Panc1 (cell line): Measurements from ENCODE around the gene CASTOR1. TPM values are rescaled to one million over a fixed set of nuclear protein-coding genes. Genes with fewer than 3 reads are reported as not detected.

ENCODE experiments used
- ATAC-seq: fragments of 200-7000 bp; cut with Tn5 transposase; 2 replicates; pipeline ENCODE4 v1.9.1; 2020; ENCODE audit warnings: mild to moderate bottlenecking, moderate library complexity
- BruUV-seq: library from RNA; stranded (reverse); fragments of 400-500 nt; replicated peaks from 2 replicates; lab custom pipeline; 2021; lab: Mats Ljungman, UMichigan
- CTCF ChIA-PET: fragments of 300-600 bp; sonication (Branson Sonifier 250); formaldehyde crosslinking; loops from one replicate; lab custom pipeline; 2022; ENCODE audit warnings: antibody characterized with exemption; lab: Charles Lee
- POLR2A ChIA-PET: fragments of 300-600 bp; sonication (Branson Sonifier 250); formaldehyde crosslinking; loops from one replicate; lab custom pipeline; 2022; ENCODE audit warnings: antibody characterized with exemption; lab: Charles Lee
- DNase-seq: peaks from one replicate; pipeline ENCODE4 v3.0.0-alpha.2; 2010; ENCODE audit warnings: low read depth, low spot score
- H3K27ac ChIP-seq: 2 replicates; pipeline ENCODE4 v1.5.1; 2011; ENCODE audit warnings: mild to moderate bottlenecking, low read length, inconsistent platforms
- H3K27me3 ChIP-seq: fragments of 200-500 bp; sonication (Bioruptor generic); 2 replicates; pipeline ENCODE4 v1.6.0; 2014; ENCODE audit warnings: low read length, inconsistent platforms; ENCODE audit not compliant: control insufficient read depth, insufficient read depth
- H3K36me3 ChIP-seq: fragments of 200-500 bp; sonication (Bioruptor generic); 2 replicates; pipeline ENCODE4 v1.5.1; 2014; ENCODE audit warnings: inconsistent platforms, mild to moderate bottlenecking, low read length, moderate library complexity; ENCODE audit not compliant: control insufficient read depth, insufficient read depth
- H3K4me1 ChIP-seq: 2 replicates; pipeline ENCODE4 v1.5.1; 2011; ENCODE audit warnings: inconsistent platforms, mild to moderate bottlenecking, low read length, moderate library complexity; ENCODE audit not compliant: control insufficient read depth, insufficient read depth
- H3K4me3 ChIP-seq, 2 experiments: 2 replicates each; pipeline ENCODE4 v1.5.1; 2011 to 2012; ENCODE audit warnings: low read depth in 2 of 2, low read length in 2 of 2, mild to moderate bottlenecking in 2 of 2, inconsistent platforms in 1 of 2, moderate library complexity in 1 of 2
- H3K9me3 ChIP-seq: fragments of 200-500 bp; sonication (Bioruptor generic); 2 replicates; pipeline ENCODE4 v1.5.1; 2014; ENCODE audit warnings: low read depth, mild to moderate bottlenecking, inconsistent platforms, low read length, moderate library complexity; ENCODE audit not compliant: control insufficient read depth, insufficient read depth
- CTCF ChIP-seq: fragments of 450-650 bp; IDR thresholded peaks from 2 replicates; pipeline ENCODE4 v1.5.1; 2017; ENCODE audit warnings: mild to moderate bottlenecking
- POLR2AphosphoS5 ChIP-seq: IDR thresholded peaks from 2 replicates; pipeline ENCODE4 v1.6.1; 2012; ENCODE audit warnings: mild to moderate bottlenecking, low read depth, low read length, moderate library complexity
- REST ChIP-seq, 2 experiments: IDR thresholded peaks; 2 replicates each; pipeline ENCODE4 v1.6.1; 2011 to 2012; ENCODE audit warnings: low read depth in 2 of 2, control low read depth in 1 of 2, low read length in 1 of 2, mild to moderate bottlenecking in 1 of 2, moderate library complexity in 1 of 2; ENCODE audit not compliant: insufficient read depth in 1 of 2
- SIN3A ChIP-seq: IDR thresholded peaks from 2 replicates; pipeline ENCODE4 v1.6.1; 2012; ENCODE audit warnings: low read depth, mild to moderate bottlenecking, low read length, moderate library complexity, borderline replicate concordance; ENCODE audit not compliant: insufficient read depth
- TCF7L2 ChIP-seq: IDR thresholded peaks from 2 replicates; pipeline ENCODE4 v1.6.1; 2011; ENCODE audit warnings: mild to moderate bottlenecking, low read depth, low read length, inconsistent platforms
- in situ Hi-C: cut with HindIII; loops from 2 replicates; pipeline ENCODE4 v1.10.0; 2016; ENCODE audit warnings: low sequenced_read_pairs, low pct_unique_long_range_greater_than_20kb
- intact Hi-C: fragments of 100-400 bp; cut with micrococcal nuclease; formaldehyde crosslinking; loops from one replicate; pipeline ENCODE4 v1.10.0; 2022; ENCODE audit not compliant: unreplicated experiment
- total RNA-seq: library from RNA; stranded (reverse); gene quantifications from one replicate; pipeline ENCODE4 v1.2.1, GENCODE V29; 2021; ENCODE audit not compliant: unreplicated experiment

CASTOR1 gene
- total RNA-seq, 1 experiment from 2014 or later = 6.7 TPM

- Histone ChIP-seq H3K27ac (peak overlapping the region; percentile 39; the same call in 1 of the 2 replicates), H3K4me3 (no peak overlapping the region), H3K36me3 (no peaks in the 10 kb centered on the region), H3K9me3 (no peaks in the 10 kb centered on the region), H3K27me3 (no peaks in the 10 kb centered on the region), H3K4me1 (peaks cover 40% of the 10 kb centered on the region)
- DNase-seq (no peak), ATAC-seq (no peak)
- no peak for TF ChIP-seq SIN3A
- no peak for TF ChIP-seq TCF7L2
- no peak for TF ChIP-seq CTCF
- no peak for TF ChIP-seq REST (IDR thresholded peaks at IDR 0.05; ENCODE audit: insufficient read depth in 1 of 2, low read depth in 2 of 2, low read length in 1 of 2)
- ChIA-PET POLR2A (no interaction called here), CTCF (interaction anchor here (0.6 to 0.7 kb wide), 3 partner anchors 33 to 68 kb away, joined by 4 to 5 read pairs (median 5); no protein-coding TSS in a partner anchor)
- intact Hi-C loops = no loop called here
- in situ Hi-C loops = no loop called here
- no TSS peak for BruUV-seq
Measured at GRCh38 chr22:30313527-30314363, 24.4 kb upstream of the CASTOR1 start.

- peak overlapping the region; percentile 18; the same call in 1 of the 2 replicates for H3K27ac ChIP-seq
- peaks cover 43% of the 10 kb centered on the region for H3K4me1 ChIP-seq
- POLR2A ChIA-PET = no interaction called here
- H3K36me3 ChIP-seq = no peaks in the 10 kb centered on the region
- CTCF ChIA-PET = no interaction called here
- H3K27me3 ChIP-seq = no peaks in the 10 kb centered on the region
- peak; percentile 76 for ATAC-seq
- DNase-seq = no peak
- no peak overlapping the region for H3K4me3 ChIP-seq
- intact Hi-C loops = no loop called here
- in situ Hi-C loops = no loop called here
- TF ChIP-seq POLR2AphosphoS5 (no peak), TCF7L2 (no peak), REST (IDR thresholded peaks at IDR 0.05; ENCODE audit: insufficient read depth in 1 of 2, low read depth in 2 of 2, low read length in 1 of 2) (no peak), SIN3A (no peak), CTCF (no peak)
- no TSS peak for BruUV-seq
- no peaks in the 10 kb centered on the region for H3K9me3 ChIP-seq
Measured at GRCh38 chr22:30312053-30312452, 22.7 kb upstream of the CASTOR1 start.
